NCI-H1092 treated with DMSO at 0.1 percent for 48 hours (cell line): ENCODE measurements around the gene CR2.
"Not testable (repeated sequence)": the region's sequence is repeated elsewhere in the genome, so short reads cannot be mapped to it uniquely, and the experiment has no call there.

Source experiments
- DNase-seq: peaks from one replicate; lab custom pipeline; 2025; lab: John Stamatoyannopoulos, UW

The CR2 gene

GRCh38 chr1:207444514-207445217 lies 9.5 kb upstream of the CR2 start:
- DNase-seq = no peak

- DNase-seq = no peak
Observed at GRCh38 chr1:207453710-207454045, 450 bp upstream of the CR2 start.

- no peak for DNase-seq
Observed at GRCh38 chr1:207455183-207455754, 1.1 kb downstream of the CR2 start.

- DNase-seq = no peak
Observed at GRCh38 chr1:207458414-207458813, 4.3 kb downstream of the CR2 start.

GRCh38 chr1:207459008-207459407 lies 4.9 kb downstream of the CR2 start:
- DNase-seq = no peak

GRCh38 chr1:207461649-207462048 lies 7.5 kb downstream of the CR2 start:
- no peak for DNase-seq

GRCh38 chr1:207462535-207462934 lies 8.4 kb downstream of the CR2 start:
- DNase-seq = no peak

- DNase-seq = no peak
Observed at GRCh38 chr1:207463021-207463420, 8.9 kb downstream of the CR2 start.

- DNase-seq = no peak
Observed at GRCh38 chr1:207463571-207463970, 9.4 kb downstream of the CR2 start.

GRCh38 chr1:207470927-207471326 lies 16.8 kb downstream of the CR2 start:
- no peak for DNase-seq

GRCh38 chr1:207474210-207474609 lies 20.1 kb downstream of the CR2 start:
- no peak for DNase-seq

GRCh38 chr1:207486198-207486597 lies 32.1 kb downstream of the CR2 start:
- DNase-seq = no peak

- no peak for DNase-seq
Observed at GRCh38 chr1:207487636-207488035, 33.5 kb downstream of the CR2 start.

GRCh38 chr1:207493212-207493611 lies 39.1 kb downstream of the CR2 start:
- DNase-seq = no peak

GRCh38 chr1:207494171-207494570 lies 40.0 kb downstream of the CR2 start:
- DNase-seq = no peak

GRCh38 chr1:207495281-207495680 lies 41.2 kb downstream of the CR2 start:
- DNase-seq = not testable (repeated sequence)

- DNase-seq = no peak
Observed at GRCh38 chr1:207495801-207496792, 42.0 kb downstream of the CR2 start, which contains the start of gene CR1. CR1 (plus strand) TSS chr1:207496157; CDS start chr1:207496268, 111 bp downstream.

- DNase-seq = no peak
Observed at GRCh38 chr1:207497941-207498340, 43.8 kb downstream of the CR2 start.

GRCh38 chr1:207499573-207499972 lies 45.4 kb downstream of the CR2 start:
- peak; percentile 76 for DNase-seq

GRCh38 chr1:207500306-207500705 lies 46.2 kb downstream of the CR2 start:
- no peak for DNase-seq

- DNase-seq = no peak
Observed at GRCh38 chr1:207501071-207501470, 46.9 kb downstream of the CR2 start.

- DNase-seq = no peak
Observed at GRCh38 chr1:207502726-207503125, 48.6 kb downstream of the CR2 start.

GRCh38 chr1:207503950-207504349 lies 49.8 kb downstream of the CR2 start:
- no peak for DNase-seq
